HG03103 (cell line): ENCODE data around the gene DNAAF5.

Experiments
- ATAC-seq: cut with Tn5 transposase; IDR thresholded peaks from one replicate; pipeline ENCODE4 v1.9.1; 2021; ENCODE audit warnings: low read depth; ENCODE audit not compliant: unreplicated experiment

The DNAAF5 gene

DNA sequence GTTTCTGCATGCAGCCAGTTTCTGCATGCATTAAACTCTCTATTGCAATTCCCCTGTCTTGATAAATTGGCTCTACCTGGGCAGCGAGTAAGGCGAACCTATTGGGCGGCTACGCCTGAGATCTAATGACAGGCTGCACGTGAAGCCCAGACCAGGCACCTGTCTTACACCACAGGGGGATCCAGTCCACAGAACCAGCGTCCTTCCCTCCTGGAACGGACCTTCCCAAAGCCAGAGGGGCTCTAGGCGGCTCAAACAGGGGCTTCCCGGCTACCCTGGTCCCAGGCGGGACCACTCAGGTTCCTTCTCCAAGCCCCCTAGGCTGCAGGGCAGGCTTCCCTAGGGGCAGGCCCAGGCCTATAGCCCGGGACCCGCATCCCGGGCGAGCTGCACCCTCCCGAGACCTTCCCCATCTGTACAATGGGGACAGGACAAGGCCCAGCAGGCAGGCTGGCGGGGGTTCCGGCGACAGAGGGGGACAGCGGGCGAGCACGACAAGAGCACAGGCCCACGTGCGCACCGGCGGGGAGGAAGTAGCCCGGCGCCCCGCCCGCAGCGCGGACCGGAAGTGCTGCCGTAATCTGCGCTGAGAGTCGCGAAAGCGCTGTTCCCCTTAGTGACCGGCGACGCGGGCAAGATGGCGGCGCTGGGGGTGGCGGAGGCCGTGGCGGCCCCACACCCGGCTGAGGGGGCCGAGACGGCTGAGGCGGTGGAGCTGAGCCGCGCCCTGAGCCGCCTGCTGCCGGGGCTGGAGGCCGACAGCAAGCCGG lies at the start of gene DNAAF5:
TSS of gene DNAAF5 (plus strand) at position 616 of the 770 bp plus-strand sequence. CDS start at position 638, 22 bp downstream.
- ATAC-seq, result peak; percentile 76

- ATAC-seq, result no peak
Measured at GRCh38 chr7:676972-677385, 49.5 kb upstream of the DNAAF5 start.

- ATAC-seq, result no peak
Measured at GRCh38 chr7:680411-681127, 45.9 kb upstream of the DNAAF5 start.

GRCh38 chr7:681551-682307 lies 44.8 kb upstream of the DNAAF5 start:
- no peak for ATAC-seq

GRCh38 chr7:682810-683209 lies 43.7 kb upstream of the DNAAF5 start:
- no peak for ATAC-seq

- no peak for ATAC-seq
Measured at GRCh38 chr7:683526-684205, 42.8 kb upstream of the DNAAF5 start.

- ATAC-seq, result no peak
Measured at GRCh38 chr7:684416-684815, 42.1 kb upstream of the DNAAF5 start.

DNA sequence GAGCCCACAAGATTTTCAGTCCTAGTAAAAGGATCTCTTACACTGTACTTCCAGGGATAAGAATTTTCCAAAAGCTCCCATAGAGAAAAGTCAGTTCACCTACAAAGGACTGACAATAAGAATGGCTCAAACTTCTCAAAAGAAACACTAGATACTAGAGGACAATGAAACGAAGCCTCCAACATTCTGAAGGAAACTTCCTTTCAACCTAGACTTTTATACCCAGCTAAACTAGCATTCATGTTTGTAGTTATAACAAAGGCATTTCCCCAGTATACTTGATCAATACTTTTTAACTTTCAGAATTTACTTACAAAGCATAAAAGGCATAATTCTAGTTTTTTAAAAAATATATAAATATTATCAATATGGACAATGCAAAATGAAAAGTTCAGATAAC lies 41.0 kb upstream of the DNAAF5 start:
- ATAC-seq, result no peak

- no peak for ATAC-seq
Measured at GRCh38 chr7:690478-691360, 35.8 kb upstream of the DNAAF5 start.

DNA sequence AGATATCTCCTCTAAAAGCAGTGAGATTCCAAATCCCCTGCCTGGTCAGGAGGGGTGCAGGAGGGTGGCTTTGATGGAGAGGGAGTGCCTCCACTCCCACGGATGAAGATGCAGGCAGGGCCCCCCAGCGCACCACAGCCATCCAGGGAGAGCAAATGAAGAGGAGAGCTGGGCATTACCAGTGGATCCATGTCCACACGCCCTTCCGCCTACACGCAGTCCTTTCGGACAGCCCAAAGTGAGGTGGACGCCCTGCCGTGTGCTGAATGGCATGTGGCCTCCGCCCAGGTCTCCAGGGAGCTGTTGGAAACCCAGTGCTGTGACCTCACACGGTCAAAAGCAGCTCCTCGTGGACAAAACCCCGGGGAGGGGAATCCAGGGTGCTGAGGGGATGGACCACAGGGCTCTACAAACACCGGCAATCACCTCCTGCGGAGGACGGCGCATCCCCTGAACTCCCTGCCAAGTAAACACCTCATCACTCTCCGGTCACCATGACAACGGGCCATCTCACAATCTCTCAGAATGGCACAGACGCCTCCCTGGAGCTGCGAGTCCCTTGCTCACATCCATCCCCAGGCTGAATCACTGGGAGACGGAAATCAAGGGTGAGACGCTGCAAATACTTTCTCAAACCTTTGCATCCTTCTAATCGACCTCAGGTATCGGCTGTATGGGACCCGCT lies 35.0 kb upstream of the DNAAF5 start:
- no peak for ATAC-seq

DNA sequence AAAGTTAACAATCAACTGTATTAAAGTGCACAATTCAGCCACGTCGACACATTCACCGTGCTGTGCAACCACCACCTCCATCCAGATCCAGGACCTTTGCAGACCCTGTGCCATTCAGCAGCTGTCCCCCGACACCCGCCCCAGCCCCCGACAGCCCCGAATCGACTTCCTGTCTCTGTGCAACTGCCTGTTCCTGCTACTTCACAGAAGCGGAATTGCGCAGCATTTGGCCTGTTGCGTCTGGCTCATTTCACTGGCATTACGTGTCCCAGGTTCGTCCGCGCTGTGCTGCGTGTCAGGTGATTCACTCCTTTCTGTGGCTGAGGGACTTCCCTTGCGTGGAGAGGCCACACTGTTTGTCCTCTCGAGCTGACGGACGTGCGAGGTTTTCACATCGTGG lies 33.2 kb upstream of the DNAAF5 start:
- no peak for ATAC-seq

DNA sequence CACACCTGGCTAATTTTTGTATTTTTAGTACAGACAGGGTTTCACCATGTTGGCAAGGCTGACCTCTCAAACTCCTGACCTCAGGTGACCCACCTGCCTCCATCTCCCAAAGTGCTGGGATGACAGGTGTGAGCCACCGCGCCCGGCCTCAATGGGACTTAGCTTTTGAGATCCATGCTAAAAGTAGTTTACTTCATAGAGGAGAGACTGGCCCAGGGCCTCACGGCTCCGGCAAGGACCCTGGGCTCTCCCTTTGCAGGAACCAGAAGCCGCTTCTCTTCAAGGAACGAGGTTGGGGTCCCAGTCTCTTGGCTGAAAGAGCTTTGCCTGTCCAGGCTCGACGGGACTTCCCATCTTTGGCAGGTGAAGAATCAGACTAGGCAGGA lies 30.1 kb upstream of the DNAAF5 start:
- ATAC-seq, result no peak

DNA sequence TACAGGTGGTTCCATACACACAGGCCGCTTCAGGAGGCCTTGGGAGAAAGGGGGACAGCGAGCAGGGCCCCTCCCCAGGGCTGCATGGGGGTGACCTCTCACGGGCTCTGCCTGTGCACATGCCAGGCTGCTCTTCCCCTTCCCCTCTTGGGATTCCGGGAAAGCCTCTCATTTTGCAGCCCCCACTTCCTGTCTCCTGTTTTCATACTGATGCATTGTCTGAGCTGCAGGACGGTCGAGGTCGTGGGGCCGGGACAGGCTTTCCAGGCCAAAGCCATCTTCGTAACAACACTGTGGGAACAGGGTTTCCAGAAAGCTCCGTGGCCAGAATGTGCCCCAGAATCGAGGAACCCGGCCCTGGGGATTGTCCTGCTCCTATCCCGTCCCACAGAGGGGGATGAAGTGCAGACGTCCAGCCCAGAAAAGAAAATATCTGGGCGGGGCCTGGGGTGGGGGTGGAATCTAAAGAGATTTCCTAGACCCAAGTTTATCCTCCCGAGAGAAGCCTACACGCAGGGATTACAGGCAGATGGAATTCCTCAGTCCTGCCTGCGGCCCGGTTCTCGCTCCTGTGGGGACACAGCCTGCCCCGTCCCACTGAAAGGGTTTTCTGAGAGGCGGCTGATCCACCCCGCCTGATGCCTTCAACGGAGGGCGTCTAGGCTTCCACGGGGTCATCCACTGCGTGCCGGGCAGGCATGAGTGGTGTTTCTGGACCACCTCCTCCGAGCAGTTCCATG lies 29.5 kb upstream of the DNAAF5 start:
- no peak for ATAC-seq

- no peak for ATAC-seq
Measured at GRCh38 chr7:698515-699475, 27.7 kb upstream of the DNAAF5 start.

GRCh38 chr7:699476-700170 lies 26.9 kb upstream of the DNAAF5 start:
- ATAC-seq, result no peak

GRCh38 chr7:701086-701671 lies 25.3 kb upstream of the DNAAF5 start:
- no peak for ATAC-seq
